ENCODE measurements around the gene BRAF. TPM values are rescaled to one million over a fixed set of nuclear protein-coding genes. Genes with fewer than 3 reads are reported as not detected.
"Not testable (repeated sequence)": the region's sequence is repeated elsewhere in the genome, so short reads cannot be mapped to it uniquely, and the experiment has no call there.

BRAF gene
- total RNA-seq, 2 donors from 2014 or later: 30.8 to 52.9 TPM

DNA sequence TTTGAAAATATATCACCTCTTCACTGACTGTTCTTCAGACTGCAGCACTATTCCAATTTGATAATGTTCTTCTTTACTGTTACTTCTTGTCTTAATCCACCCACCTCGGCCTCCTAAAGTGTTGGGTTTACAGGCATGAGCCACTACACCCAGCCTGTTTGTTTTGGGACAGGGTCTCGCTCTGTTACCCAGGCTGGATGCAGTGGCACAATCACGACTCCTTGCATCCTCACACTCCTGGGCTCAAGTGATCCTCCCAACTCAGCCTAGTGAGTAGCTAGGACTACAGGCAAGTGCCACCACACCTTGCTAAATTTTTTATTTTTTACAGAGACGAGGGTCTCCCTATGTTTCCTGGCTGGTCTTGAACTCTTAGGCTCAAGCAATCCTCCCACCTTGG, 150.4 kb downstream of the BRAF start:
- TF ChIP-seq, protein P1, sequence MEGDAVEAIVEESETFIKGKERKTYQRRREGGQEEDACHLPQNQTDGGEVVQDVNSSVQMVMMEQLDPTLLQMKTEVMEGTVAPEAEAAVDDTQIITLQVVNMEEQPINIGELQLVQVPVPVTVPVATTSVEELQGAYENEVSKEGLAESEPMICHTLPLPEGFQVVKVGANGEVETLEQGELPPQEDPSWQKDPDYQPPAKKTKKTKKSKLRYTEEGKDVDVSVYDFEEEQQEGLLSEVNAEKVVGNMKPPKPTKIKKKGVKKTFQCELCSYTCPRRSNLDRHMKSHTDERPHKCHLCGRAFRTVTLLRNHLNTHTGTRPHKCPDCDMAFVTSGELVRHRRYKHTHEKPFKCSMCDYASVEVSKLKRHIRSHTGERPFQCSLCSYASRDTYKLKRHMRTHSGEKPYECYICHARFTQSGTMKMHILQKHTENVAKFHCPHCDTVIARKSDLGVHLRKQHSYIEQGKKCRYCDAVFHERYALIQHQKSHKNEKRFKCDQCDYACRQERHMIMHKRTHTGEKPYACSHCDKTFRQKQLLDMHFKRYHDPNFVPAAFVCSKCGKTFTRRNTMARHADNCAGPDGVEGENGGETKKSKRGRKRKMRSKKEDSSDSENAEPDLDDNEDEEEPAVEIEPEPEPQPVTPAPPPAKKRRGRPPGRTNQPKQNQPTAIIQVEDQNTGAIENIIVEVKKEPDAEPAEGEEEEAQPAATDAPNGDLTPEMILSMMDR (IDR thresholded peaks at IDR 0.05): no peak
- TF ChIP-seq POLR2AphosphoS5 (IDR thresholded peaks at IDR 0.05): no peak
- TF ChIP-seq POLR2A (IDR thresholded peaks at IDR 0.05): no peak
- DNase-seq (ENCODE audit: low spot score): no peak
- H3K4me1 ChIP-seq (replicated peaks): no peaks in the 10 kb centered on the region
- intact Hi-C loops (cut with DNase I): no loop called here
- H3K36me3 ChIP-seq: no peaks in the 10 kb centered on the region
- WGBS: 95% methylated on average over 4 of the region's 4 CpGs
- no peak overlapping the region for H3K4me3 ChIP-seq
- H3K27me3 ChIP-seq (replicated peaks; ENCODE audit: insufficient read depth): no peaks in the 10 kb centered on the region
- H3K9me3 ChIP-seq: no peaks in the 10 kb centered on the region
- no peak overlapping the region for H3K27ac ChIP-seq

DNA sequence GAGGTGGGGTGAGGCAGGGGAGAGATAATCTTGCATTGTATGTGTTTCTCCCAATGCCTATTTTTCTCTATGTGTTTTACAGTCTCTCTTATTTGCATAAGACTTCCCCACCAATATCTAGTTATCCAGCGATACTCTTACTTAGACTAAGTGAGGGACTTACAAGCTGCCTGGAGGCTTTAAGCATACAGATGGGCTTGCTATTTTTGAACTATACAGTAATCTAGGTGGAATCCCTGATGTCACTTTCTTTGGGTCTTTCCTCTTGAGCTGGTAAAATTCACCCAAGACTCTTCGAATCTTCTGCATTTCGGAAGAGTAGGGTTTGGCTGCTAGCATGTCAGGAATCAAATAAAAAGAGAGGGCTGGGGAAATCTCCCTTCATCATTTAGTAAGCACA, 151.6 kb downstream of the BRAF start:
- no peak for TF ChIP-seq POLR2A (IDR thresholded peaks at IDR 0.05)
- TF ChIP-seq, protein P1 (IDR thresholded peaks at IDR 0.05): no peak
- TF ChIP-seq POLR2AphosphoS5 (IDR thresholded peaks at IDR 0.05): no peak
- H3K36me3 ChIP-seq: no peaks in the 10 kb centered on the region
- H3K4me1 ChIP-seq (replicated peaks): no peaks in the 10 kb centered on the region
- H3K27ac ChIP-seq: no peak overlapping the region
- no peak for DNase-seq (ENCODE audit: low spot score)
- WGBS: 92% methylated on average over 3 of the region's 3 CpGs
- H3K4me3 ChIP-seq: no peak overlapping the region
- no peaks in the 10 kb centered on the region for H3K27me3 ChIP-seq (replicated peaks; ENCODE audit: insufficient read depth)
- intact Hi-C loops (cut with DNase I): no loop called here
- no peaks in the 10 kb centered on the region for H3K9me3 ChIP-seq

DNA sequence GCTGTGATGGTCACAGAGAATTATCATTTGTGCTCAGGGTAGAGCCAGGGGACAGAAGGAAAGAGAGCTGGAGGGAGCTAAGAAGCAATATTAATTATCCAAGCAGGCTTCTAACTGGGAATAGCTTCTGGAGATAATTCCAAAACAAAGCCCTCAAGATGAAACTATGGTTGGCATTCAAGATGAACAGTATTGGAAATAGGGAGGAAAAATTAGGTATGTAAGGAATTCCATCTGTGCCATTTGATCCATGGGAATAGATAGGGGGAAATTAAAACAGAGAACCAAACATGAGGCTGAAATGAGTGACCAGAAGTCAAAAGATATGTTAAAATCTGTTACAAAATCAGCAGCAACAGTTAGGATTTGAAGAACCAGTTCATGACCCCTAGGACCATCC, 152.9 kb downstream of the BRAF start:
- Histone ChIP-seq H3K27me3 (replicated peaks; ENCODE audit: insufficient read depth) (no peaks in the 10 kb centered on the region), H3K36me3 (no peaks in the 10 kb centered on the region), H3K4me1 (replicated peaks) (no peaks in the 10 kb centered on the region), H3K9me3 (no peaks in the 10 kb centered on the region), H3K27ac (no peak overlapping the region), H3K4me3 (no peak overlapping the region)
- TF ChIP-seq, protein P1 (IDR thresholded peaks at IDR 0.05): no peak
- TF ChIP-seq POLR2AphosphoS5 (IDR thresholded peaks at IDR 0.05) (no peak), POLR2A (IDR thresholded peaks at IDR 0.05) (no peak)
- intact Hi-C loops (cut with DNase I): no loop called here
- DNase-seq (ENCODE audit: low spot score): no peak

DNA sequence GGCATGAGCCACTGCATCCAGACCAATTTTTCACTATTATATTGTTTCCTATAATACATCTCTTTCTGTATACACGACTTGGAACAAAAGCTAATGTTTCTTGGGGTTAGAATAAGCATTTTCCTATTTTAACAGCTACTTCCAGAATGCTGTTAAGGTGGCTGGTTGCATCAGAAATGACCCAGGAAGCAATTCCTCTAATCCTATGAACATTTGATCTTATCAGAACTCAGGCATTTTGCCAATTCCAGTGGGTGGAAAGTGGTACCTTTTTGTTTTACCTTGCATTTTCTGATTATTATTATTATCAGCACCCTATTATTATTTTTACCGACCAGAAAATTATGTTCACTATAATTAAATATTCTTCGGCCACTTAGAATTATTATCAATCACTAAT, 154.9 kb downstream of the BRAF start:
- no peak for DNase-seq (ENCODE audit: low spot score)
- 85% methylated on average over 3 of the region's 3 CpGs for WGBS
- Histone ChIP-seq H3K9me3 (no peaks in the 10 kb centered on the region), H3K36me3 (no peaks in the 10 kb centered on the region), H3K27me3 (replicated peaks; ENCODE audit: insufficient read depth) (no peaks in the 10 kb centered on the region), H3K4me1 (replicated peaks) (no peaks in the 10 kb centered on the region), H3K27ac (no peak overlapping the region), H3K4me3 (no peak overlapping the region)
- TF ChIP-seq POLR2AphosphoS5 (IDR thresholded peaks at IDR 0.05) (no peak), POLR2A (IDR thresholded peaks at IDR 0.05) (no peak)
- TF ChIP-seq, protein P1 (IDR thresholded peaks at IDR 0.05): no peak
- intact Hi-C loops (cut with DNase I): no loop called here

DNA sequence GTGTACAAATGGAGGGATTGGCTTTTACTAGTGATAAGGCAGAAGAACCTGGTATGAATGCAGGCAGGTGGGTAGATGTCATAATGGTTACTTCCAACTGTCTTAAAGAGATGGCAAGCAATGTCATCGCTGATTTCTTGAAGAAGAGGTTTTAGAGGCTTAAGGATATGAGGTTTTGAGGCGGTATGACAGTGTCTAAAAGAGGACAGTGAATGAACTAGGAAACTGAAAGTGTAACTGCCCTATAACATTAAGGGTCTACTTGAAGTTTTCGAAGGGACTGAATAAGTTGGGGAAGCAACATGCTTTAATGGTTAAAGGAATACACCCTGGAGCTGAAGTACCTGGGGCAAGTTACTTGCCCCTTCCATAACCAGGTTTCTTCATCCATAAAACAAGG, 157.3 kb downstream of the BRAF start:
- no peaks in the 10 kb centered on the region for H3K9me3 ChIP-seq
- no peaks in the 10 kb centered on the region for H3K27me3 ChIP-seq (replicated peaks; ENCODE audit: insufficient read depth)
- H3K4me1 ChIP-seq (replicated peaks): no peaks in the 10 kb centered on the region
- H3K4me3 ChIP-seq: no peak overlapping the region
- DNase-seq (ENCODE audit: low spot score): no peak
- WGBS: 97% methylated on average over 3 of the region's 3 CpGs
- H3K36me3 ChIP-seq: no peaks in the 10 kb centered on the region
- TF ChIP-seq, protein P1 (IDR thresholded peaks at IDR 0.05): no peak
- TF ChIP-seq POLR2A (IDR thresholded peaks at IDR 0.05) (no peak), POLR2AphosphoS5 (IDR thresholded peaks at IDR 0.05) (no peak)
- no peak overlapping the region for H3K27ac ChIP-seq
- intact Hi-C loops (cut with DNase I): no loop called here

DNA sequence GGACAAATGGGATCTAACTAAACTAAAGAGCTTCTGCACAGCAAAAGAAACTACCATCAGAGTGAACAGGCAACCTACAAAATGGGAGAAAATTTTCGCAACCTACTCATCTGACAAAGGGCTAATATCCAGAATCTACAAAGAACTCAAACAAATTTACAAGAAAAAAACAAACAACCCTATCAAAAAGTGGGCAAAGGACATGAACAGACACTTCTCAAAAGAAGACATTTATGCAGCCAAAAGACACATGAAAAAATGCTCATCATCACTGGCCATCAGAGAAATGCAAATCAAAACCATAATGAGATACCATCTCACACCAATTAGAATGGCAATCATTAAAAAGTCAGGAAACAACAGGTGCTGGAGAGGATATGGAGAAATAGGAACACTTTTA, 159.3 kb downstream of the BRAF start:
- DNase-seq (ENCODE audit: low spot score); H3K4me1 ChIP-seq (replicated peaks); H3K27me3 ChIP-seq (replicated peaks; ENCODE audit: insufficient read depth); H3K4me3 ChIP-seq; H3K27ac ChIP-seq; H3K9me3 ChIP-seq; intact Hi-C loops (cut with DNase I); H3K36me3 ChIP-seq: not testable (repeated sequence)
- no CpG with 5 or more reads among the region's 1 CpG for WGBS

DNA sequence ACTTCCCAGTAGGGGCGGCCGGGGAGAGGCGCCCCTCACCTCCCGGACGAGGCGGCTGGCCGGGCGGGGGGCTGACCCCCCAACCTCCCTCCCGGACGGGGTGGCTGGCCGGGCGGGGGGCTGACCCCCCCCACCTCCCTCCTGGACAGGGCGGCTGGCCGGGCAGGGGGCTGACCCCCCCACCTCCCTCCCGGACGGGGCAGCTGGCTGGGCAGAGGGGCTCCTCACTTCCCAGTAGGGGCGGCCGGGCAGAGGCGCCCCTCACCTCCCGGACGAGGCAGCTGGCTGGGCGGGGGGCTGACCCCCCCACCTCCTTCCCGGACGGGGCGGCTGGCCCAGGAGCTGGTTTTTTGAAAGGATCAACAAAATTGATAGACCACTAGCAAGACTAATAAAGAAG, 161.6 kb downstream of the BRAF start:
- DNase-seq (ENCODE audit: low spot score); H3K27ac ChIP-seq; intact Hi-C loops (cut with DNase I); H3K4me3 ChIP-seq; H3K9me3 ChIP-seq; H3K4me1 ChIP-seq (replicated peaks); H3K36me3 ChIP-seq; H3K27me3 ChIP-seq (replicated peaks; ENCODE audit: insufficient read depth): not testable (repeated sequence)
- 95% methylated on average over 17 of the region's 25 CpGs for WGBS

DNA sequence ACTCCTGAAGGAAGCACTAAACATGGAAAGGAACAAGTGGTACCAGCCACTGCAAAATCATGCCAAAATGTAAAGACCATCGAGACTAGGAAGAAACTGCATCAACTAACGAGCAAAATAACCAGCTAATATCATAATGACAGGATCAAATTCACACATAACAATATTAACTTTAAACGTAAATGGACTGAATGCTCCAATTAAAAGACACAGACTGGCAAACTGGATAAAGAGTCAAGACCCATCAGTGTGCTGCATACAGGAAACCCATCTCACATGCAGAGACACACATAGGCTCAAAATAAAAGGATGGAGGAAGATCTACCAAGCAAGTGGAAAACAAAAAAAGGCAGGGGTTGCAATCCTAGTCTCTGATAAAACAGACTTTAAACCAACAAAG, 163.4 kb downstream of the BRAF start:
- H3K9me3 ChIP-seq; H3K4me1 ChIP-seq (replicated peaks); H3K4me3 ChIP-seq; DNase-seq (ENCODE audit: low spot score); H3K27ac ChIP-seq; H3K27me3 ChIP-seq (replicated peaks; ENCODE audit: insufficient read depth); intact Hi-C loops (cut with DNase I); H3K36me3 ChIP-seq: not testable (repeated sequence)
- 98% methylated on average over 3 of the region's 3 CpGs for WGBS

Measured in prostate gland (tissue), 2 donors.